NCI-H128 (cell line): ENCODE data around the gene POLR1D.

ENCODE experiments used
- DNase-seq: peaks from one replicate; lab custom pipeline; 2025; ENCODE audit not compliant: unreplicated experiment; lab: John Stamatoyannopoulos, UW

The POLR1D gene

GRCh38 chr13:27637289-27637626, 15.6 kb downstream of the POLR1D start:
- no peak for DNase-seq

DNA sequence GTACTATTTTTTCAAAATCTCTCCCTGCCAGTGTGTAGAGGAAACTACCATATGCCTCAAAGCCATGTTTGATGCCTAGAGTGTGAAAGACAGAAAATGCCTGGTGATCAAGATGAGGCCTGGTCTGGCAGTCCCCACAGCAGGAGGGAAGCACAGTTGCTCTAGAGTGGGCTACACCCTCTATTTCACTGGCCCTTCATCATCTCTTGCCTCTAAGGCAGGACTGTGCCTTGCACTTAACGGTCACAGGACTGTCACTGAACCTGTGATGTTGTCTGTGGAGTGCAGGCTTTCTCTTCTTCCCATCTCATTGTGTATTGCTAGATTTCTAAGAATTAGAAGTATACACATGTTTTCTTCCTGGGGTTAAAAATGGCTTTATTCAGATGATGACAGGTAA, 16.3 kb downstream of the POLR1D start:
- DNase-seq = no peak

DNA sequence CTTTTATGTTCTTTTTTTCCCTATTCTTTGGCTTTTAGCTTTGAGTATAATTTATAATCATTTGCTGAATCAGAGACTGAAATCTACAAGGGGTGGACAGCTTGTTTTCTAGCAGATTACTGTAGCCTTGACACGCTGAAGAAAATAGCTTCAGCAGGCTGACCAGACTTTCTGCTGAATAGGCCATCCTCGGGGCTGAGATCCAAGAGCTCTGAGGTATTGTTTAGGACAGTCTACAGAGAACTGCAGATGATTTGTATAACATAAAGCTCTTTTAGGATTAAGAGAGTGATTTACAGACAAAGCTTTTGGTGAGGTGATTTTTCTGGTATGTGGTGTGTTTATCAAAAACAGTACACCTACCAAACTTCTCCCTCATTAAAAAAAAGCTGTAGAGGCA, 16.8 kb downstream of the POLR1D start:
- no peak for DNase-seq

DNA sequence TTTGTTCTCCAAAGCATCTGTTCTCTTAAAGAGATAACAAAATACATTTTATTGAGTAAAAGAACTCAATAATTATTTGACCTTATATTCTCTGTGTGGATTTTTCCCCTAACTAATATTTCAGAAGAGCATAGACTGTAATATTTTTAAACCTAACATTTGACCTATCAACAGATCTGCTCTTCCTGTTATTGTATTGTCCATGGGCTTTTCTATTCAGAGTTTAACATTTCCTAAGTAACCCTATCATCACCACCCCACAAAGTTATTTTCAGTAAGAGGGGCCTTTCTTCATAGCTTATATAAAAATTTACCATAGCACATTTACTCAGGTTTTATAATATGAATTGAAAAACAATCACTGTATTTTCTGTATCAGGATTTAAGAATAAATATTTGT, 17.5 kb downstream of the POLR1D start:
- DNase-seq = no peak

- DNase-seq = no peak
Observed at GRCh38 chr13:27641711-27642502, 20.2 kb downstream of the POLR1D start.

GRCh38 chr13:27643334-27644132, 21.8 kb downstream of the POLR1D start:
- no peak for DNase-seq

GRCh38 chr13:27644302-27644701, 22.6 kb downstream of the POLR1D start:
- DNase-seq = no peak

GRCh38 chr13:27650312-27650711, 28.6 kb downstream of the POLR1D start:
- no peak for DNase-seq

- no peak for DNase-seq
Observed at GRCh38 chr13:27654059-27654458, 32.4 kb downstream of the POLR1D start.

GRCh38 chr13:27654816-27655215, 33.1 kb downstream of the POLR1D start:
- DNase-seq = no peak

DNA sequence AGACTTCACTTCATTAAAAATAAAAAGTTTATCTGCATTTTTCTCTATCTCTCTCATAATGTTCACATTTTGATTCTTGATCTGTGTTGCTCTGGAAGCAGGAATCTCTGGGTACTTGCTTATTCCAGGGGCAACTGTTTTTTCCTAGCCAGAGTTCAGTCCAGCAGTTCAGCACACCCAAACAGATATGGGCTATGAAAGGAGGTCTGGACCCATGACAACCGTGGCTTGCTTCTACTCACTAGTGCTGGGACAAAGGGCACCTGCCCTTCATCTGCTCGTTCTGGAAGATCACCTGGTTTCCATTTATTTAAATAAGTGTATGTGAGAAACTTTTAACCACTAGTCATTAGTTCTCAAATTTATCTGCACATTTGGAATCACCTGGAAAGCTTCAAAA, 36.0 kb downstream of the POLR1D start:
- DNase-seq = no peak

DNA sequence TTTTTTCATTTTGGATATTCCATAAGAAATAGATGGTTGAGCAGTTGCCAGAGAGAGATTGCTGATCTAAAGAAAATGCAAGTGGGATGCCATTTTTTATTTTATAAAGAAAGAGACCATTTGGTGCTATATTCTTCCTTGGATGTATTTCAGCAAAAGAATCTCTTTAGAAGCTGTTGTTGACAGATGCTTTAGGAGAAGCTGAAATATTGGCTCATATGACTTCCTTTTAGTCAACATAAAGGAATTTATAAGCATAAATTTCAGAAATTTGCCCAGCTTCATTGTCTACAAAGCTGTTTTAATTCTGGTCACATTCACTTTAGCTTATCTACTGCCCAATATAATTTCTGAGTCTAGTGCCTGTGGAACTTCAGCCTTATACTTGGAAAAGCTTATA, 36.9 kb downstream of the POLR1D start:
- no peak for DNase-seq

GRCh38 chr13:27659145-27659865, 37.6 kb downstream of the POLR1D start:
- DNase-seq = no peak

DNA sequence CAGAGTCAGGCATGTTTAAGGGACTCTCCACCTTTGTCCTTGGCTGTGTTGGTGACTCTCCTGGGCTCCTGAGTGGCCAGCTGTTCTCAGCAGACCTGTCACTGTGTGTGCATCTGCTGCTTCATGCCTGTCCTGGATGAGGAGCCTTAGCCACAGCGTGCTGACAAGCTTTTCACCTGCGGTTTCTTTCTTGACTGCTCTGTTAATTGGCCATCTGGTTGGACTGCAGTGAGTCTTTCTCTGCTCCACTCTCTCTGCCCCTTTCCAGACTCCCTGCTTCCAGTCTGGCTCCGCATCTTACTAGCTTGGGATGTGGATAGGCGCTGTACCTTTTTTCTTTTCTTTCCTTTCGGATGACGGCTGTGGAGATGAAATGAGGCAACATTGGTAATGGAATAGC, 38.8 kb downstream of the POLR1D start:
- no peak for DNase-seq

DNA sequence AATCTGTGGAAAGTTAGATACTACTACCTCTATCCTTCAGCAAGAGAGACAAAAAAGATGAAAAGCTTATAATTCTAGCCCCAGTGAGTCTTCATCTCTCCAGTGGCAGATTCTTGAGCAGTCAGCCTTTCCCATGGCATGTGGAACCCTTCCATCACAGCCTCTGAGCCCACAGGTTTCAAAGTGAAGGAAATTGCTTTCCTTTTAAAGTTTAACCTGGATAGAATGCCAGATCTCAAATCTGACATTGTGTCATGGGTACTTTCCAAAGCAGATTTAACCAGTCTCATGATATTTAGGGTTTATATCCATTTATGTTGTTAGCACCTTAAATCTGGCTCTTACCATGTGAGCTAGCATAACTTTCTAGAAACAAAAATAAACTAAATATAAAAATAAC, 39.3 kb downstream of the POLR1D start:
- DNase-seq = no peak

GRCh38 chr13:27662738-27663470, 41.2 kb downstream of the POLR1D start:
- DNase-seq = no peak

- DNase-seq = no peak
Observed at GRCh38 chr13:27663947-27664346, 42.3 kb downstream of the POLR1D start.

- no peak for DNase-seq
Observed at GRCh38 chr13:27665333-27665732, 43.6 kb downstream of the POLR1D start.

- no peak for DNase-seq
Observed at GRCh38 chr13:27665761-27666160, 44.1 kb downstream of the POLR1D start.

GRCh38 chr13:27666951-27667350, 45.3 kb downstream of the POLR1D start:
- no peak for DNase-seq

DNA sequence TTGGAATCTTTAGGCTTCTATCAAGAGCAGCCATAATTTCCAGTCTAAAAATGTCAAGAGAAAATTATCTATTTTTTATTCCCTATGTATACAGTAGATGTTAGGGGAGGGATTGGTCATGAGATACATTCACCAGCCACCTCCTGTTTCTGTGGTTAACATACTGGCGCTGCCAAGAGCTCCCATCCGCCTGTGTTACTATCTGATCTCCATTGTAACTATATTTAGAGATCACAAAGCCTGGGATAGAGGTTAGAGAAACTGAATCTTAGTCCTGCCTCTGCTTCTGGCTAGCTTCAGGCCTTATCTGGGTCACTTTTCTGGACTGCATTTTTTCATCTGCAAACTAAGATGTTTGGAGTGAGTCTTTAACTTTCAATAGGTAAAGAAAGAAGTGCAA, 46.3 kb downstream of the POLR1D start:
- DNase-seq = no peak
